Measurements from ENCODE around the gene ZNF892. TPM values are rescaled to one million over a fixed set of nuclear protein-coding genes. Genes with fewer than 3 reads are reported as not detected.

Gene ZNF892
- total and polyA plus RNA-seq, 9 of the 15 experiments (the other 6 are each of a cell fraction or from before 2014, with no cell fraction given): 0.07 to 0.13 (median 0.09) TPM; not detected in 6

GRCh38 chr2:95225658-95226057 is 18.3 kb downstream of the ZNF892 start:
- Histone ChIP-seq H3K9me3 (replicated peaks; ENCODE audit: control insufficient read depth, insufficient read depth, low read depth, low read length) (no peaks in the 10 kb centered on the region; the same call in 1 of the 2 replicates), H3K4me2 (ENCODE audit: insufficient read depth, low read length) (no peak overlapping the region), H3K79me2 (ENCODE audit: control insufficient read depth, insufficient read depth, low read length) (no peaks in the 10 kb centered on the region), H3K27me3 (ENCODE audit: control insufficient read depth in 2 of 2, insufficient read depth in 2 of 2, low read length in 2 of 2) (no peaks in the 10 kb centered on the region), H3K9ac (ENCODE audit: insufficient read depth in 1 of 2, low read depth in 2 of 2, low read length in 2 of 2) (no peak overlapping the region), H3K9me1 (ENCODE audit: control insufficient read depth, insufficient read depth, low read length) (no peaks in the 10 kb centered on the region), H3K27ac (ENCODE audit: extremely low read depth, low read depth, low read length) (no peak overlapping the region), H3K36me3 (ENCODE audit: control insufficient read depth, insufficient read depth, low read length) (no peaks in the 10 kb centered on the region), H3K4me3 (no peak overlapping the region), H4K20me1 (replicated peaks; ENCODE audit: control insufficient read depth, insufficient read depth, low read length) (no peaks in the 10 kb centered on the region), H2AFZ (ENCODE audit: low read depth, low read length) (no peak overlapping the region), H3K4me1 (replicated peaks in 1 of 2; ENCODE audit: control insufficient read depth in 2 of 2, insufficient read depth in 2 of 2, low read length in 2 of 2) (no peaks in the 10 kb centered on the region)
- ChIA-PET CTCF (ENCODE audit: low intra/inter-chr PET ratio) (no interaction called here), POLR2A (interaction anchor here (0.5 kb wide), 1 partner anchor 14 kb away, joined by 3 read pairs; no protein-coding TSS in a partner anchor)
- BruUV-seq (replicated peaks): no TSS peak
- ATAC-seq (no peak), DNase-seq (ENCODE audit: extremely low read depth in 1 of 4, low spot score in 3 of 4) (no peak), FAIRE-seq (no peak)
- in situ Hi-C loops (cut with MboI): no loop called here
- intact Hi-C loops (cut with micrococcal nuclease): no loop called here
- no peak for TF ChIP-seq KLF1 (tag; IDR thresholded peaks at IDR 0.05)
- TF ChIP-seq ZNF197 (CRISPR knock-in tag; IDR thresholded peaks at IDR 0.05; ENCODE audit: low read depth): no peak
- no peak for TF ChIP-seq POLR2AphosphoS2 (IDR thresholded peaks at IDR 0.05; ENCODE audit: low read length)
- TF ChIP-seq HNRNPUL1 (IDR thresholded peaks at IDR 0.05; ENCODE audit: low read length): no peak
- no peak for TF ChIP-seq ETV6 (IDR thresholded peaks at IDR 0.05; ENCODE audit: borderline replicate concordance in 1 of 2, low read depth in 2 of 2, low read length in 1 of 2)
- no peak for TF ChIP-seq ETV6 (CRISPR knock-in tag; IDR thresholded peaks at IDR 0.05; ENCODE audit: borderline replicate concordance)
- no peak for TF ChIP-seq TOE1 (IDR thresholded peaks at IDR 0.05; ENCODE audit: borderline replicate concordance)
- no peak for TF ChIP-seq TOE1 (CRISPR knock-in tag; IDR thresholded peaks at IDR 0.05; ENCODE audit: borderline replicate concordance, low read depth)
- TF ChIP-seq ZNF274 (IDR thresholded peaks at IDR 0.05; ENCODE audit: borderline replicate concordance, low read depth, low read length): no peak
- TF ChIP-seq PHTF2 (CRISPR knock-in tag; IDR thresholded peaks at IDR 0.05): no peak
- no peak for TF ChIP-seq REST (IDR thresholded peaks at IDR 0.05; ENCODE audit: borderline replicate concordance)
- no peak for TF ChIP-seq REST (CRISPR knock-in tag; IDR thresholded peaks at IDR 0.05; ENCODE audit: low read depth)
- TF ChIP-seq PHB (CRISPR knock-in tag; IDR thresholded peaks at IDR 0.05): no peak

All from K562 (cell line).